AG10803 (cell line): Measurements from ENCODE around the gene SRP54.
"Not testable (repeated sequence)": the region's sequence is repeated elsewhere in the genome, so short reads cannot be mapped to it uniquely, and the experiment has no call there.

Experiments used
- DNase-seq: peaks from one replicate; pipeline ENCODE4 v3.0.0; 2010; ENCODE audit warnings: low read depth
- H3K4me3 ChIP-seq: 2 replicates; pipeline ENCODE4 v1.5.1; 2011; ENCODE audit warnings: mild to moderate bottlenecking, low read length, control low read depth
- CTCF ChIP-seq: conservative IDR thresholded peaks from 2 replicates; pipeline ENCODE4 v1.5.1; 2011; ENCODE audit warnings: mild to moderate bottlenecking, low read length, control low read depth, inconsistent platforms

SRP54 gene

GRCh38 chr14:35032562-35032961, 49.8 kb downstream of the SRP54 start:
- no peak overlapping the region for H3K4me3 ChIP-seq
- no peak for DNase-seq
- no peak for TF ChIP-seq CTCF

- TF ChIP-seq CTCF: no peak
- DNase-seq: no peak
- no peak overlapping the region for H3K4me3 ChIP-seq
Observed at GRCh38 chr14:35034440-35034833, 51.6 kb downstream of the SRP54 start.

GRCh38 chr14:35034944-35035554, 52.3 kb downstream of the SRP54 start:
- H3K4me3 ChIP-seq, DNase-seq: not testable (repeated sequence)

- H3K4me3 ChIP-seq, DNase-seq: not testable (repeated sequence)
Observed at GRCh38 chr14:35038312-35038711, 55.5 kb downstream of the SRP54 start.

- no peak for TF ChIP-seq CTCF
- no peak overlapping the region for H3K4me3 ChIP-seq
- DNase-seq: no peak
Observed at GRCh38 chr14:35042632-35043031, 59.8 kb downstream of the SRP54 start.

GRCh38 chr14:35043046-35043445, 60.3 kb downstream of the SRP54 start:
- H3K4me3 ChIP-seq: no peak overlapping the region
- no peak for DNase-seq
- no peak for TF ChIP-seq CTCF

- DNase-seq: peak; percentile 40
- H3K4me3 ChIP-seq: peak overlapping the region; percentile 74
- no peak for TF ChIP-seq CTCF
Observed at GRCh38 chr14:35044939-35045797, 62.4 kb downstream of the SRP54 start.

- peak overlapping the region; percentile 74 for H3K4me3 ChIP-seq
- no peak for TF ChIP-seq CTCF
- DNase-seq: no peak
Observed at GRCh38 chr14:35045798-35046047, 62.9 kb downstream of the SRP54 start.
